ENCODE data around the gene CHSY1.

The CHSY1 gene

GRCh38 chr15:101209285-101209845 lies 42.5 kb downstream of the CHSY1 start:
- DNase-seq = no peak

- DNase-seq = no peak
Measured at GRCh38 chr15:101207867-101208288, 44.0 kb downstream of the CHSY1 start.

GRCh38 chr15:101206176-101206591 lies 45.7 kb downstream of the CHSY1 start:
- DNase-seq = no peak

DNA sequence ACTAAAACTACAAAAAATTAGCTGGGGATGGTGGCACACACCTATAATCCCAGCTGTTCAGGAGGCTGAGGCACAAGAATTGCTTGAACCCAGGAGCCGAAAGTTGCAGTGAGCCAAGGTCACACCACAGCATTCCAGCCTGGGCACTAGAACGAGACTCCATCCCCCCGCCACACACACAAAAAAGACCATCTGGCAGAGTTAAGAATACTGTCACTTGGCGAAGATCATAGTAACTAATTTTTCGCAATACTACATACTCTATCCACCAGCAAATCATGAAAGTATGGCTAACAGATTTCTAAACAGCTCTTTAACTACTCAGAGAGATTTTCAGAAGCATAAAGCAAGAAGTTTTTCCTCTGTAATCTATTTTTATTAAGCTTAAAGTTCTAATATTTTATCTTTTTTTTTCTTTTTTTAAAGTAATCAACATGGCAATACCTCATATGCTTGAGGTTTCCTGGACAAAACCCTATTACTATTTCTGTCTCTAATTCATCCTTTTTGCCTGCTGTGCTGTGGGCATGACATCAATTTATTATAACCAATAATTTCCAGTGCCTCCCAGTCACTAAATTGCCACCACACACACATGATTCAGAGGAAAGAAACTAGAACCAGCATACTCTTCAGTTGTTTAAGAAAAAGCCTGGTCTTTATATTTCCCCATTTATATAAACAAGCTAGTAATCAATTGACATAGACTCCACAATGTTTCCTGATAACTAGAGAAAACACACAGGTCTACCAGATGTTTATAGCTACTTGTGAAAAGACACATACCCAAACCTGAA lies 46.9 kb downstream of the CHSY1 start:
- no peak for DNase-seq

- DNase-seq = no peak
Measured at GRCh38 chr15:101203607-101204189, 48.1 kb downstream of the CHSY1 start.

- DNase-seq = no peak
Measured at GRCh38 chr15:101203029-101203573, 48.7 kb downstream of the CHSY1 start.

DNA sequence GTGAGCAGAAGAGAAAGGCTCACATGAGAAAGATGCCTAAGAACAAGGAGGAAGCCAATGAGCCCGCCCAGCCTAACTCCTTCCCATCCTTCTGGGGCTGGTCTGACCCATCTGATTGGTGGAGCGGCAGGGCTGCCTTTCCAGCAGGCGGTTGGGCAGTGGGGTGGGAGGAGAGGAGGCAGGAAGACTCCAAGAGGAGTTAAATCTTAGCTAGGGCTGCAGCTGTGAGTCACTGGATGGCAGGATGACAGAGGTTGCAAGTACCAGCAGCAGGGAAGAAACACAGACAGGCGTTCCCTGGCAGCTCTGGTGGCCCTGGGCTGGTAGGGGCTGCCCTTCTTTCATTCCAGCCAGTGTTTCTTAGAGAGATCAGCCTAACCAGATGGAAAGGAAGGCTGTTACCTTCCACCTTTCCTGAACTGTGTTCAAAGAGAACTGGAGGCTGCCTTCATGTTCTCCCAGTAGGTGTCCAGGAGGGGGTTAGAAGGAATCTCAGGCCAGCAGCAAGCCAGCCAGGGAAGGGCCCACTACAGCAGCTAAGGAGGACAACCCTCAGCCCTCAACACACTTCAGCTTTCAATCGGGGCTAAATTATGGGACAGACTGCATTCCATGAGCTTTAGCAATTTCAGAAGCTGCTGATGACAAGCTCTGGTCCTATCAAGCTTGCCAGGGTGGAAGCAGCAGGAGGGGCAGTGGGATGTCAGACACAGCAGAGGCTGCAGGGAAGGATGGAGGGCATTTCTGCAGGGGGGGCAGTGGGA lies 50.3 kb downstream of the CHSY1 start:
- DNase-seq = no peak

DNA sequence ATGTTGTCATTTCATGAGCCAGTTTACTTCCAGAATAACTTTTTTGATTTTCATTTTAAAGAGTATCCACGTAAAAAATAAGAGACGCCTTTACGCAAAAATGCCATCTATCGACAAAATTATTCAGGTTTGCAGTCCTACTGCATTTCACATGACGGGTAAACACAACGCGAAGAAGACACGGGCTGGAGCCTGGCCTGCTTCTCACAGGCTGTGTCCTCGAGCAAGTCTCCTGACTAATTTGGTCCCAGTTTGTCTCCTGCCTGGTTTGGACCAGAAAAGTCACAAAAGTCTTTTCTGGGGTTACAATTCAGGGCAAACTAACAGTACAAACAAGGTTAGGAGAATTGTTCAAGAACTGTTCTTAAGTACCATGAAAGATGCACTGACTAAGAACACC lies 51.7 kb downstream of the CHSY1 start:
- no peak for DNase-seq

GRCh38 chr15:101198800-101199199 lies 53.0 kb downstream of the CHSY1 start:
- DNase-seq = no peak

- no peak for DNase-seq
Measured at GRCh38 chr15:101198031-101198575, 53.7 kb downstream of the CHSY1 start.

GRCh38 chr15:101194546-101195125 lies 57.2 kb downstream of the CHSY1 start:
- no peak for DNase-seq

- no peak for DNase-seq
Measured at GRCh38 chr15:101193806-101194545, 57.9 kb downstream of the CHSY1 start.

- no peak for DNase-seq
Measured at GRCh38 chr15:101193120-101193644, 58.7 kb downstream of the CHSY1 start.

DNA sequence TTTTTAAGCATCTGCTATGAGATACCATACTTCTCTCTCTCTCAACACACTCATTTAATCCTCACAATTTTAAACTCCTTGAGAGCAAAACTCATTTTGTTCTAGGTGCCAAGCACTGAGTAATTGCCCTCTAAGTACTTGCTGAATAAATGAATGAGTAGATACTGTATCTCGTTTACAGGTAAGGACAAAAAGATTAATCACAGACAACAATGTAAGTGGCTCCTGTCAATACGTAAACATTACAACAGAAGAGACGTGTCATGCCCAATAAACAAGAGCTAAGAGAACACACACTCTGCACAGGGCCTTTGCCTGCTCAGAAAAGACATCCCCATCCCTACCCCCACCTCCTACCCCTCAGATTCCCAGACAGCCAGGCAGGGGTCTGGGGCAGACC lies 59.8 kb downstream of the CHSY1 start:
- peak; percentile 45 for DNase-seq

DNA sequence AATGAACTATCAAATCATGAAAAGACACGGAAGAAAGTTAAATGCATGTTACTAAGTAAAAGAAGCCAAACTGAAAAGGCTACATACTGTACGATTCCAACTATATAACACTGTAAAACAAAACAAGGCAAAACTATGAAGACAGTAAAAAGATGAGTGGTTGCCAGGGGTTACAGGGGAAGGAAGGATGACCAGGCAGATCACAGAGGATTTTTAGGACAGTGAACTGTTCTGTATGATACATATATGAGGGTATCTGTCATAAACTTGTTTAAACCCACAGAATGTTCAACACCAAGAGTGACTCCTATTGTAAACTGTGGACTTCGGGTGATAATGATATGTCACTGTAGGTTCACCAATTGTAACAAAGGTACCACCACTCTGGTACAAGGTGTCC lies 60.6 kb downstream of the CHSY1 start:
- DNase-seq = no peak

DNA sequence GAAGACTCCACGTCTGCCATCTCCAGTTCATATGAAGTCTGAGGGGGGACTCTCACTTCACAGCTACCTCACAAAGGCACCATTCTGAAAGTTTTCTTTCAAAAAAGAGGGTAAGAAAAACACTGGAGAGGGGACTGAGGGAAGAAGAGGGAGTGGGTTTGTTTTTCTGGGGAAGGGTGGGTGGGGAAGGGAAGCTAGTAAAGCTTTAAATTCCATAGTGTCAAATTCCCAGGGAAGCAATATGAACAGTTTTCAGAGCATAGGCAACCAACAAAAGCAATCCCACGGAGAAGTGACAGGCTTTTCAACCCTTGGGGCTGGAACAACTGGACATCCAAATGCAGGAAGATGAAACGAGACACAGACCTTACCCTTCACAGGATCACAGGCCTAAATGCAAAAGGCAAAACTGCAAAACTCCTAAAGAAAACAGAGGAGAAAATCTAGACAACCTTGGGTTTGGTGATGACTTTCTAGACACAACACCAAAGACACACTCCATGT lies 61.7 kb downstream of the CHSY1 start:
- DNase-seq = no peak

GRCh38 chr15:101189409-101190091 lies 62.3 kb downstream of the CHSY1 start:
- DNase-seq = no peak

GRCh38 chr15:101188637-101189408 lies 63.0 kb downstream of the CHSY1 start:
- DNase-seq = peak; percentile 32

GRCh38 chr15:101187820-101188636 lies 63.8 kb downstream of the CHSY1 start:
- DNase-seq = no peak

Data from DMS53 (cell line).